ENCODE data around the gene SLC5A2.
A peak's percentile ranks its signal among the peaks of the same experiment; 100 is the strongest.

Gene SLC5A2

DNA sequence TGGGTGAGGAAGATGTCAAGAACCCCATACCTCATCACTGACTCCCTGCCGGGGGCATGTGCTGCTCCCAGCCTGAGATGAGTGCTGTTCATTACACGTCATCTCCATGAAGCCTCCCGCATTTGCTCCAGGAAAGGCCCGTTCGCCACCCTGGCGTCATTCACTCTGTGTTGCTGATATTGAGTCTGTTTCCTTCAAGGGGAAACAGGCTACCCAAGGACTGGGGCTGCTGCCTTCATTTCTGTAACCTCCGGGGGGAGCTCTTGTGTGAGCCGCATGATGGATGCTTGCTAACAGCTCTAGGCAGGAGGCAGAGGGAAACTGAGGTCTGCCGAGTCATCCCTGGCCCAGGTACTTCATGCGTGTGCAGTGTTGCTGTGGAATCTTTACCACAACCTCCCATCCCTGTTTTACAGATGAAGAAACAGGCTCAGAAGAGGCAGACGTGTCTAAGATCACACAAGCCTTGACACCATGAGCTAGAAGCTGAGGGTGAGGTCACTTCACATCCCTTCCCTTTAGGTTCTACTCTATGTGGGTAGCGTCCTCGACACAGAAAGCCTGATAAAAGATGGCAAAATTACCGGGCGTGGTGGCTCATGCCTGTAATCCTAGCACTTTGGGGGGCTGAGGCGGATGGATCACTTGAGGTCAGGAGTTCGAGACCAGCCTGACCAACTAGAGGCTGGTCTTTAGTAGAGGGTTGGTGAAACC is 27.2 kb upstream of the SLC5A2 start:
- ATAC-seq, result no peak
- Mint-ChIP-seq H3K36me3 (ENCODE audit: low read depth) (peaks cover 21% of the 10 kb centered on the region), H3K9me3 (no peaks in the 10 kb centered on the region), H3K4me3 (peak overlapping the region; percentile 71), H3K27ac (peak overlapping the region; percentile 40), H3K4me1 (peaks cover 55% of the 10 kb centered on the region), H3K27me3 (no peaks in the 10 kb centered on the region)
- DNase-seq, result peak; percentile 44

DNA sequence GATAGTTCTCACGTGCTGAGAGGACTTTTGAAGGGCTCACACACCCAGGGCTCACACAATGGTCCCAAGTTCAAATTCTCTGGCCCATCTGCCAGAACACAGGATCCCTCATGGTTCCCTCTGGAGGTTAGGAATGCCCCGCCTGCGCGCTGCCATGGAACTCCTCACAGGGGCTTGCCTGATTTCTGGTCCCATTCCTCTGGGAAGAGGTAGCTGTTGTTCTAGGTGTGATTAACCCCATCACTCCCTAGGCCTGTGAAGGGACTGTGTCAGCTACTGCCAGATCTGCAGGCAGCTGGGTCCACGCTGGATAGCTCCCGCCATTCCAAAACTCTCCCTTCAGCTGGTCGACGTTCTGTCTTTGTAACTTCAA is 25.9 kb upstream of the SLC5A2 start:
- Mint-ChIP-seq H3K27ac (peak overlapping the region; percentile 35), H3K36me3 (ENCODE audit: low read depth) (peaks cover 21% of the 10 kb centered on the region), H3K4me1 (peaks cover 56% of the 10 kb centered on the region)

GRCh38 chr16:31458073-31458843 is 24.7 kb upstream of the SLC5A2 start:
- Mint-ChIP-seq H3K4me3 (peak overlapping the region; percentile 91), H3K36me3 (ENCODE audit: low read depth) (peaks cover 25% of the 10 kb centered on the region), H3K27me3 (no peaks in the 10 kb centered on the region), H3K9me3 (no peaks in the 10 kb centered on the region), H3K4me1 (peaks cover 53% of the 10 kb centered on the region), H3K27ac (peak overlapping the region; percentile 93)
- DNase-seq (peak; percentile 57), ATAC-seq (peak; percentile 3)

More for the DNA sequence above, 25.9 kb upstream of the SLC5A2 start:
- ATAC-seq (no peak), DNase-seq (no peak)
- no peaks in the 10 kb centered on the region for H3K9me3 Mint-ChIP-seq
- H3K27me3 Mint-ChIP-seq, result no peaks in the 10 kb centered on the region
- peak overlapping the region; percentile 91 for H3K4me3 Mint-ChIP-seq

DNA sequence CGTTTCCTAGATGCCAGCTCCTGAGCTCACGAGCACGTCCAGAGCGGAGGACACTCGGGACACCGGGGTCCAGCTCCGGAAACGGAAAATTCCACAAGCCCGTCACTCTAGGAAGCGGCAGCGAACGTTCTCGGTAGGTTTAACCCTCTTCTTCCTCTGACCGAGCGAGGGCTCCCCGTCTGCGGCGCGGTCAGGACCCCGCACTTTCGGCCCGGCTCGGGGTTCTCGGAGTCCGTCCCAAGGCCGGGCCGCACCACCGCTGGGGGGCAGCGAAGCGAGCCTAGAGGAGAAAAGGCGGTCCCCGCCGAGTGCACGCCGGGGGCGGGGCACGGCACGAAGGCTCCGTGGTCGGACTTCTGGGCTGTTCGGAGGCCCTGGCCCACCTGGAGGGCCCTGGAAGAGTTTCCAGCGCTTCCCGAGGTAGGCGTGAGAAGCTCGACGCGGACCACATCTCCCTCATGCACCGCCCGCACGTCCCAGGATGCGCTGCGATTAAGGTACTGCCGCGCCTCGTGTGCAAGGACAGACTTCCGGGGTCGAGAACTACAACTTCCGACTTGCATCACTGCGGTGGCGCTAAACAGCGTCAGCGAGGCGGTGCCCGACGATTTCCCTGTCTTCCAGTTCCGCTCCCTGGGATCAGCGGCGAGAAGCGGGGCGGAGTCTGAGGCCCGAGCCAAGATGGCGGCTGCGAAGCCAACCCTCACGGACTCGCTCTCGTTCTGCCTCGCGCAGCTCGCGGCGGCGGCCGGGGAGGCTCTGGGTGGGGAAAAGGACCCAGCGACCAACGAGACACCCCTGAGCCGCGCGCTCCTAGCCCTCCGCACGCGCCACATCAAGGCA is 23.9 kb upstream of the SLC5A2 start, which contains the start of gene ARMC5:
TSS of gene ARMC5 (plus strand) at position 658 of the 843 bp plus-strand sequence. CDS start at position 682, 24 bp downstream.
- Mint-ChIP-seq H3K4me3 (peak within 1 kb of the TSS; percentile 91), H3K4me1 (peaks cover 48% of the 10 kb centered on the region), H3K36me3 (ENCODE audit: low read depth) (peaks cover 24% of the 10 kb centered on the region), H3K27ac (peak within 1 kb of the TSS; percentile 93), H3K27me3 (no peaks in the 10 kb centered on the region), H3K9me3 (no peaks in the 10 kb centered on the region)
- ATAC-seq, result peak; percentile 84
- DNase-seq, result peak; percentile 95

DNA sequence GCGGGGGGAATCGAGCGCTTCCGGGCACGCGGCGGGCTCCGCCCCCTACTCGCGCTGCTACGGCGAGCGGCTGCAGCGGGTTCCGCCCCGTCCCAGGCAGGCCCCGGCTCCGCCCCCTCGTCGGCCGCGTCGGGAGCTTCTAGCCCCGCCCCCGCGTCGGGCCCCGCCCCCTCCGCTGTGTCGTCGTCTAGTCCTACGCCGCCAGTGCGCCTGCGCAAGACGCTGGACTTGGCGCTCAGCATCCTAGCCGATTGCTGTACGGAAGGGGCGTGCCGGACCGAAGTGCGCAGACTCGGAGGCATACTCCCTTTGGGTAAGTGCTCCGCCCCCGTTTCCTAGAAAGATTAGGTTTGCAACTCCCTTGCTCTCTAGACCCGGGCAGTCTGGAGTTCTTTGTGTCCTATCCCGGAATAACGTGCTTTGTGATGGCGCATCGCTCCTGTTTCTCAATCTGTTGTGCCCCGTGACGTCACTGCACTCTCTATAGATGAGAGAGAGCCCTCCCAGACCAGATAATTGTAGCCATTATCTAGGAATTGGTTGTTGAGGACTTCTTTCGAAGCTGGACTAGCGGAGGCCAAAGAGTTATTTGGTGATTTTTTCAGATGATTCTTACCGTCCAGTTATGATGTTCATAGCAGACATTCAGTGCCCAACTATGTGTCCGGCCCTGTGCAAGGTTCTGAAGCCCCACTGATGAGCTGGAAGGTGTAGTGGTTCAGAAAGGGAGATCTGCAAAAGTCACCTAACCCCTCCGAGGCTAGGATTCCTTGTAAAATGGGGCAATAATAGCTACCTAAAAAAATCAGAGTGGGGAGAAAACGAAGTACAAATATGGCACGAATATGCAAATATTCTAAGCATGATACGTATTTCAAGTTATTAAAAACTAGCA is 23.0 kb upstream of the SLC5A2 start:
- Mint-ChIP-seq H3K27ac (peak overlapping the region; percentile 93), H3K4me1 (peaks cover 47% of the 10 kb centered on the region), H3K36me3 (ENCODE audit: low read depth) (peaks cover 26% of the 10 kb centered on the region), H3K4me3 (peak overlapping the region; percentile 91), H3K9me3 (no peaks in the 10 kb centered on the region), H3K27me3 (no peaks in the 10 kb centered on the region)
- ATAC-seq (peak; percentile 78), DNase-seq (peak; percentile 100)

GRCh38 chr16:31460582-31461002 is 22.3 kb upstream of the SLC5A2 start:
- Mint-ChIP-seq H3K27me3 (no peaks in the 10 kb centered on the region), H3K4me1 (peaks cover 40% of the 10 kb centered on the region), H3K36me3 (ENCODE audit: low read depth) (peaks cover 26% of the 10 kb centered on the region), H3K4me3 (peak overlapping the region; percentile 91), H3K9me3 (no peaks in the 10 kb centered on the region), H3K27ac (peak overlapping the region; percentile 93)
- ATAC-seq (no peak), DNase-seq (no peak)

- Mint-ChIP-seq H3K36me3 (ENCODE audit: low read depth) (peaks cover 22% of the 10 kb centered on the region), H3K9me3 (no peaks in the 10 kb centered on the region), H3K4me3 (no peak overlapping the region), H3K27ac (no peak overlapping the region), H3K27me3 (no peaks in the 10 kb centered on the region), H3K4me1 (peaks cover 33% of the 10 kb centered on the region)
- no peak for ATAC-seq
- no peak for DNase-seq
Measured at GRCh38 chr16:31461201-31461920, 21.6 kb upstream of the SLC5A2 start.

GRCh38 chr16:31461921-31462804 is 20.8 kb upstream of the SLC5A2 start:
- no peaks in the 10 kb centered on the region for H3K27me3 Mint-ChIP-seq
- peaks cover 22% of the 10 kb centered on the region for H3K36me3 Mint-ChIP-seq (ENCODE audit: low read depth)
- DNase-seq, result no peak
- H3K9me3 Mint-ChIP-seq, result no peaks in the 10 kb centered on the region
- no peak for ATAC-seq
- H3K4me1 Mint-ChIP-seq, result peaks cover 31% of the 10 kb centered on the region
- no peak overlapping the region for H3K27ac Mint-ChIP-seq
- H3K4me3 Mint-ChIP-seq, result no peak overlapping the region

DNA sequence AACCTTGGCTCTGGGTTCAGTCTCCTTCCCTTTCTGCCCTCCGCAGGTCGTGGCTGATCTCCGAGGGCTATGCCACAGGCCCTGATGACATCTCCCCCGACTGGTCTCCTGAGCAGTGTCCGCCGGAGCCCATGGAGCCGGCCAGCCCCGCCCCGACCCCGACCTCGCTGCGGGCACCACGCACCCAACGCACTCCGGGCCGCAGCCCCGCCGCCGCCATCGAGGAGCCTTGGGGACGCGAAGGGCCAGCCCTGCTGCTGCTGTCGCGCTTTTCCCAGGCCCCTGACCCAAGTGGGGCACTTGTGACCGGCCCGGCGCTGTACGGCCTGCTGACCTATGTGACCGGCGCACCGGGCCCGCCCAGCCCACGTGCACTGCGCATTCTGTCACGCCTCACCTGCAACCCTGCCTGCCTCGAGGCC is 18.6 kb upstream of the SLC5A2 start:
- DNase-seq, result no peak
- Mint-ChIP-seq H3K4me1 (peaks cover 23% of the 10 kb centered on the region), H3K4me3 (no peak overlapping the region), H3K27ac (no peak overlapping the region), H3K36me3 (ENCODE audit: low read depth) (peaks cover 20% of the 10 kb centered on the region), H3K27me3 (no peaks in the 10 kb centered on the region), H3K9me3 (no peaks in the 10 kb centered on the region)
- no peak for ATAC-seq

DNA sequence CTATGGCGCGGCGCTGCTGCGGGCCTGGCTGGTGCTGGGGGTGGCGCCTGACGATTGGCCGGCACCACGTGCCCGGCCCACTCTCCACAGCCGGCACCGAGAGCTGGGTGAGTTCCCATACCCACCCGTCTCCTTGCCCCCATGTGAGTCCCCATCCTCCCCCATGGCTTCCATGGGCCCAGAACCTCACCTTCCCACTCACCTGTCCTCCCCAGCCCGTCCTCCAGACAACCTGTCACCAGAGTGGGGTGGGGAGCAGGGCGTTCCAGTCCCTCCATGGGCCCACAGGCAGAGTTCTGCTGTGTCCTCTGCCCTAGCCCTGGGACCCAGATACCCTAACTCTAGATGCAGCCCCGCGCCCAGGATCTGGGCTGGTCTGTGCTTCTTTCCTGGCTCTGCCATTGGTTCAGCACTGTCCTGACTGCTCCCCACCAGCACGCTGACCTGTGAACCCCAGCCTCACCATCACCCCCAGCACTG is 18.1 kb upstream of the SLC5A2 start:
- H3K36me3 Mint-ChIP-seq (ENCODE audit: low read depth), result peaks cover 20% of the 10 kb centered on the region
- H3K4me1 Mint-ChIP-seq, result peaks cover 23% of the 10 kb centered on the region
- no peaks in the 10 kb centered on the region for H3K27me3 Mint-ChIP-seq
- DNase-seq (no peak), ATAC-seq (no peak)
- H3K27ac Mint-ChIP-seq, result no peak overlapping the region
- no peaks in the 10 kb centered on the region for H3K9me3 Mint-ChIP-seq
- no peak overlapping the region for H3K4me3 Mint-ChIP-seq

DNA sequence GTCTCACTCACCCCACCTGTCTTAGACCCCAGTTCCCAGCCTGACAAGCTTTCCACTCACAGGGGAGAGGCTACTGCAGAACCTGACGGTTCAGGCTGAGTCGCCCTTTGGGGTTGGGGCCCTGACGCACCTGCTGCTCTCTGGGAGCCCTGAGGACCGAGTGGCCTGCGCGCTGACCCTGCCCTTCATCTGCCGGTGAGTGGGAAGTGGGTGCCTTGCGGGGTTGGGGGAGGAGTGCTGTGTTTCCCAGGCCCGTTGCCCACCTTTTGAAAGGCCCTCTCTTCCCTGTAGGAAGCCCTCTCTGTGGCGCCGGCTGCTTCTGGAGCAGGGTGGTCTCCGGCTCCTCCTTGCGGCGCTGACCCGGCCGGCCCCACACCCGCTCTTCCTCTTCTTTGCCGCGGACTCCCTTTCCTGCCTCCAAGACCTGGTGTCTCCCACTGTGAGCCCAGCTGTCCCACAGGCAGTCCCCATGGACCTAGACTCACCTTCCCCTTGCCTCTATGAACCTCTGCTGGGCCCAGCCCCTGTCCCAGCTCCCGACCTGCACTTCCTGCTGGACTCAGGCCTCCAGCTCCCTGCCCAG is 17.0 kb upstream of the SLC5A2 start:
- H3K4me1 Mint-ChIP-seq, result peaks cover 13% of the 10 kb centered on the region
- peaks cover 20% of the 10 kb centered on the region for H3K36me3 Mint-ChIP-seq (ENCODE audit: low read depth)
- no peaks in the 10 kb centered on the region for H3K27me3 Mint-ChIP-seq
- no peak overlapping the region for H3K27ac Mint-ChIP-seq
- no peak overlapping the region for H3K4me3 Mint-ChIP-seq
- no peak for ATAC-seq
- no peak for DNase-seq
- H3K9me3 Mint-ChIP-seq, result no peaks in the 10 kb centered on the region

DNA sequence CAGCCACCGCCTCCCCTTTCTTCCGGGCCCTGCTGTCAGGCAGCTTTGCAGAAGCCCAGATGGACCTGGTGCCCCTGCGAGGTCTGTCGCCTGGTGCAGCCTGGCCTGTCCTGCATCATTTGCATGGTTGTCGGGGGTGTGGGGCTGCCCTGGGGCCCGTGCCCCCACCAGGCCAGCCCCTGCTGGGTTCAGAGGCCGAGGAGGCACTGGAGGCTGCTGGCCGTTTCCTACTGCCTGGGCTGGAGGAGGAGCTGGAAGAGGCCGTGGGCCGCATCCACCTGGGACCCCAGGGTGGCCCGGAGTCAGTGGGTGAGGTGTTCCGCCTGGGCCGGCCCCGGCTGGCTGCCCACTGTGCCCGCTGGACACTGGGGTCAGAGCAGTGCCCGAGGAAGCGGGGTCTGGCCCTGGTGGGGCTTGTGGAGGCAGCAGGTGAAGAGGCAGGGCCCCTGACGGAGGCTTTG is 16.5 kb upstream of the SLC5A2 start:
- peaks cover 10% of the 10 kb centered on the region for H3K4me1 Mint-ChIP-seq
- no peak overlapping the region for H3K4me3 Mint-ChIP-seq
- no peak overlapping the region for H3K27ac Mint-ChIP-seq
- no peaks in the 10 kb centered on the region for H3K9me3 Mint-ChIP-seq
- H3K36me3 Mint-ChIP-seq (ENCODE audit: low read depth), result peaks cover 20% of the 10 kb centered on the region
- DNase-seq, result no peak
- ATAC-seq, result no peak
- peaks cover 5% of the 10 kb centered on the region for H3K27me3 Mint-ChIP-seq
